PFSK-1 (cell line): ENCODE results near the gene GREM2.

Source experiments
- SIN3A ChIP-seq: IDR thresholded peaks from 2 replicates; pipeline ENCODE4 v1.6.1; 2012; ENCODE audit warnings: mild to moderate bottlenecking, low read length, moderate library complexity, borderline replicate concordance; ENCODE audit not compliant: insufficient read depth
- TF ChIP-seq, protein P1 (sequence below), 2 experiments: IDR thresholded peaks; 2 replicates each; pipeline versions ENCODE4 v1.6.1 to v1.8.0; 2011 to 2012; ENCODE audit warnings: low read depth in 2 of 2, low read length in 2 of 2, control low read depth in 1 of 2, inconsistent platforms in 1 of 2, mild to moderate bottlenecking in 1 of 2, moderate library complexity in 1 of 2; ENCODE audit not compliant: insufficient read depth in 1 of 2

DNA sequence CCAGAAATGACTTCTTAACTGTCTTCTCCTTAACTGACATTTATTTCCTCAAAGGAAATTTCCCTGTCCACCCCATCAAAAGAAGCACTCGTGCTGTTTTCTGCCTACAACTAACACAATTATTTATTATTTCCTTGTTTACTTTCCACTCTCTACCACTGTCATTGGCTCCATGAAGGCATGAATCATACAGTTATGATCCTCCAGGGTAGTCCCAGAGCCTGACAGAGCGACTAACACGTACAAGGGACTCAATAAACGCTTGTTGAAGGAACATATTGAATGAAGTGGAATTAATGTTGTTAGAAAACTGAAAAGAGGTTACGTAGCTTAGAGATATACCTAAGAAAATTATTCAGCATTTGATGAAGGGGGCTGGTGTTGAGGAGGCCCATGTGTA lies 20.9 kb downstream of the GREM2 start:
- TF ChIP-seq, protein P1, sequence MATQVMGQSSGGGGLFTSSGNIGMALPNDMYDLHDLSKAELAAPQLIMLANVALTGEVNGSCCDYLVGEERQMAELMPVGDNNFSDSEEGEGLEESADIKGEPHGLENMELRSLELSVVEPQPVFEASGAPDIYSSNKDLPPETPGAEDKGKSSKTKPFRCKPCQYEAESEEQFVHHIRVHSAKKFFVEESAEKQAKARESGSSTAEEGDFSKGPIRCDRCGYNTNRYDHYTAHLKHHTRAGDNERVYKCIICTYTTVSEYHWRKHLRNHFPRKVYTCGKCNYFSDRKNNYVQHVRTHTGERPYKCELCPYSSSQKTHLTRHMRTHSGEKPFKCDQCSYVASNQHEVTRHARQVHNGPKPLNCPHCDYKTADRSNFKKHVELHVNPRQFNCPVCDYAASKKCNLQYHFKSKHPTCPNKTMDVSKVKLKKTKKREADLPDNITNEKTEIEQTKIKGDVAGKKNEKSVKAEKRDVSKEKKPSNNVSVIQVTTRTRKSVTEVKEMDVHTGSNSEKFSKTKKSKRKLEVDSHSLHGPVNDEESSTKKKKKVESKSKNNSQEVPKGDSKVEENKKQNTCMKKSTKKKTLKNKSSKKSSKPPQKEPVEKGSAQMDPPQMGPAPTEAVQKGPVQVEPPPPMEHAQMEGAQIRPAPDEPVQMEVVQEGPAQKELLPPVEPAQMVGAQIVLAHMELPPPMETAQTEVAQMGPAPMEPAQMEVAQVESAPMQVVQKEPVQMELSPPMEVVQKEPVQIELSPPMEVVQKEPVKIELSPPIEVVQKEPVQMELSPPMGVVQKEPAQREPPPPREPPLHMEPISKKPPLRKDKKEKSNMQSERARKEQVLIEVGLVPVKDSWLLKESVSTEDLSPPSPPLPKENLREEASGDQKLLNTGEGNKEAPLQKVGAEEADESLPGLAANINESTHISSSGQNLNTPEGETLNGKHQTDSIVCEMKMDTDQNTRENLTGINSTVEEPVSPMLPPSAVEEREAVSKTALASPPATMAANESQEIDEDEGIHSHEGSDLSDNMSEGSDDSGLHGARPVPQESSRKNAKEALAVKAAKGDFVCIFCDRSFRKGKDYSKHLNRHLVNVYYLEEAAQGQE (IDR thresholded peaks at IDR 0.05; ENCODE audit: insufficient read depth in 1 of 2, low read depth in 2 of 2, low read length in 2 of 2): no peak
- no peak for TF ChIP-seq SIN3A
